GM19455 (cell line): ENCODE measurements around the gene RPS6KA5.
A peak's percentile ranks its signal among the peaks of the same experiment; 100 is the strongest.

ENCODE experiments used
- ATAC-seq: cut with Tn5 transposase; IDR thresholded peaks from one replicate; pipeline ENCODE4 v1.9.1; 2021; ENCODE audit not compliant: unreplicated experiment

The RPS6KA5 gene

GRCh38 chr14:91029456-91030217, 30.8 kb downstream of the RPS6KA5 start:
- ATAC-seq: no peak

DNA sequence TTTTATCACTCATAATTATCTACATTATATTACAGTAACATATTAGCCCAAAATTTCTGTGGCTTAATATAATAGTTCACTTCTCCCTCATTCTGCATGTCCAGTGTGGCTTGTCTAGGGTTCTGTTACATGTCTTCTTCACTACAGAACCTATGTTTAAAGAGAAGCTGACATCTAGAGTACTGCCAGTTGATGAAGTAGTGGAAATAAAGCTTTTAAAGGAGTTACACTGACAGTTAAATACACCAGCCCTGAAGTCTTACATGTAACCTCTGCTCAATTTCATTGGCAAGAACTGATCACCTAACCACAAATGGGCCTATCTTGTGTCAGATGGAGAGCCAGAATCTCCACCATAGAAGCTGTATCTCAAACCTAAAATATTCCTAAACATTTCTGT, 32.9 kb downstream of the RPS6KA5 start:
- no peak for ATAC-seq

DNA sequence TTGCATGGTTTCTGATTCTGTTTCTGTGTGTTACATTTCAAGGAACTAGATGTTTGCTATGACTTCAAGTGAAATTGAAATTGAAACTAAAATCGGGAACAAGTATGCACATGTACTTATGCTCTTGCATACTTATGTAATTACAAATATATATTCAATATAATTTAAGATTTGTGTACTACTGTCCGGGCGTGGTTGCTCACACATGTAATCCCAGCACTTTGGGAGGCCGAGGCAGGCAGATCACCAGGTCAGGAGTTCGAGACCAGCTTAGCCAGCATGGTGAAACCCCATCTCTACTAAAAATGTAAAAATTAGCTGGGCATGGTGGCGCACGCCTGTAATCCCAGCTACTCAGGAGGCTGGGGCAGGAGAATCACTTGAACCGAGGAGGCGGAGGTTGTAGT, 37.8 kb downstream of the RPS6KA5 start:
- peak; percentile 87 for ATAC-seq

DNA sequence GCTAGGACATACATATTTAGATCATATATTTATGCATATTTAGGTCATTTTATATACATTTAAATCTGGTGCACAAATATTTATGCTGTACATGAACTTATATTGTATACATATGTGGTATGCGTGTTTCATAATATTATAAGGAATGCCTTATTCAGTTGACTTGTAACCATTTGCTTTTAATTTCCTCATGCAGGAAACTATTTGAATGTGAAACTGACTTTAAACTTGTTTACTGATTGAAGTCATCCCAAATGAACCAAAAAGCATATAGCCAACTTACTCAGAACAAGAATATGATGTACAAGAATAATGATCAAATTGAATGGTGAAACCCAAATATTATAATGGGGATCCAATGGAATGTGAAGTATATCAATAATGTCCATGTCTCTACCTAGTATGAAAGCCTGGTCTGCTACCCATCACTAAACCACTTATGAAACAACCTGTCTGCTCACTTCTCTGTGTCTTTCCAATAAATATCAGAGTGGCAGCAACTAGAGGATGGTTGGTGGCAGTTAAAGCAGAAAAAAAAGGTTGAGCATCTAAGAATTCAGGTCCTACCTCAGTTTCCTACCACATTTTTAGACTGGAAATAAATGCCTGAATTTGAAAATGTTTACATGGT, 38.3 kb downstream of the RPS6KA5 start:
- ATAC-seq: peak; percentile 47

- ATAC-seq: no peak
These were observed 39.3 kb downstream of the RPS6KA5 start for GRCh38 chr14:91021115-91021514.

- ATAC-seq: no peak
These were observed 40.8 kb downstream of the RPS6KA5 start for GRCh38 chr14:91019673-91020072.

- ATAC-seq: no peak
These were observed 42.0 kb downstream of the RPS6KA5 start for GRCh38 chr14:91018481-91018880.

DNA sequence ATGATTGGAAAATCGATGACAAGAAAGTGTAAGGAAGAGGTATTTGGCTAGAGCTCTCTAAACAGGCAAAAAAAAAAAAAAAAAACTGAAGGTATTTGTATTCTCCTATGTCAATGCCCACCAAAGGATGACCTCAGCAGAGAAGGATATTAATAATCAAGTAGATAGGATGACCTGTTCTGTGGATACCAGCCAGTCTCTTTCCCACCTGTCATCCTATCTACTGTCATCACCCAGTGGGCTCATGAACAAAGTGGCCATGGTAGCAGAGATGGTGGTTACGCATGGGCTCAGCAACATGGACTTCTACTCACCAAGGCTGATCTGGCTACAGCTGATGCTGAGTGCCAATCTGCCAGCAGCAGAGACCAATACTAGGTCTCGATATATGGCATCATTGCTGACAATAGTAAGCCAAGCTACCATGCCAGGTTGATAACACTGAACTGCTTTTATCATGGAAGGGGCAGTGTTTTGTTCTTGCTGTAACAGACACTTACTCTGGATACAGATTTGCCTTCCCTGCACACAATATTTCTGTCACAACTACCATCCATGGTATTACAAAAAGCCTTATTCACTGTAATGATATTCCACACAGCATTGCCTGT, 43.5 kb downstream of the RPS6KA5 start:
- ATAC-seq: no peak

DNA sequence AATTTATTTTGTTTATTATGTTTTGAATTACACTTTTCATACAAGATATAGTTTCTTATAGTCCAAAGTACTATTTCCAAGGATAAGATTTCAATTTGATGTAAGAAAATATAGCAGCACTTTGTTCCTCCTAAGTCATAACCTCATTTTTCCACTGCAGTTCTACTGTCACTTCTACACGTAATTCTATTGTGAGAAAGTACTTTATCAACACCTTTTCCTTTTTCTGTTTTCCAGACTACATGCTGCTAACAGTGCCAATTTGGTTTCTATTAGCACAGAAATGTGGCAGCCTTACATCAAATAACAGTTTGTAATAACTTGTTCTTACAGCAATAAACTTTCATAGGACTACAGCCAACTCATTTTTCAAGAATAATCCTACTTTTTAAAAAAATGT, 45.0 kb downstream of the RPS6KA5 start:
- no peak for ATAC-seq

DNA sequence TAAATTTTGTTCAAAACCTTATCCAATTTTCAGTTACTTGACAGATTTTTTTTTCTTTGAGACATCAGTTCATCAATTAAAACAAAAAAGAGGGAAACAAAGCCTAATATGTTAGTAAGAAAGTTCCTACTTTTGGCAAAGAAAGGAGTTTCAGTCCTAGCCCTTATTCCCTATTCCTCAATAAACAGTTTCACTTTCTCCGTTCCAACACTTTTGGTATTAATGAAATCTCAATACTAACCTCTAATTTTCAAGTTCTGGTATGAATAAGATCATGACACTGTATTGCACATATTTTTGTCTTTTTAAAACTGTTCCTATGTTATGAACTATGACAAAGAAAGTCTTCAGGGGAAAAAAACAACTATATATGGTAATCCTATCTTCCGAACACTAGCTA, 48.4 kb downstream of the RPS6KA5 start:
- ATAC-seq: no peak

DNA sequence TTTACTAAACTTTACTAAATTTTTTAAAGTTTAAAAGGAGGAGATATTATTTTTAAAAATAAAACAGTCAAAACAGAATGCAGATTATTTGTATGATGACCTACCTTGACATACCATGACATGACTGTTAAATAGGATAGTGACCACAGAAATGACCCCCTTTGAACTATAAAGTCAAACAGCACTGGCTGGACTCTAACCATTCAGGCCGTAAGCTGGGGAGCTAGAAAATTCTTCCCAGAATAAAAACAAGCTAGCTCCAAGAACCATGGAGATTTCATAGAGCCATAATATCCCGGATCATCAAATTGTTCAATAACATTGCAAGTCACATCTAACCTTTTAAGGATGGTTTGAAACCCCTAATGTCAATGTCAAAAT, 50.3 kb downstream of the RPS6KA5 start:
- ATAC-seq: no peak

GRCh38 chr14:91009501-91010152, 50.8 kb downstream of the RPS6KA5 start:
- ATAC-seq: peak; percentile 81

DNA sequence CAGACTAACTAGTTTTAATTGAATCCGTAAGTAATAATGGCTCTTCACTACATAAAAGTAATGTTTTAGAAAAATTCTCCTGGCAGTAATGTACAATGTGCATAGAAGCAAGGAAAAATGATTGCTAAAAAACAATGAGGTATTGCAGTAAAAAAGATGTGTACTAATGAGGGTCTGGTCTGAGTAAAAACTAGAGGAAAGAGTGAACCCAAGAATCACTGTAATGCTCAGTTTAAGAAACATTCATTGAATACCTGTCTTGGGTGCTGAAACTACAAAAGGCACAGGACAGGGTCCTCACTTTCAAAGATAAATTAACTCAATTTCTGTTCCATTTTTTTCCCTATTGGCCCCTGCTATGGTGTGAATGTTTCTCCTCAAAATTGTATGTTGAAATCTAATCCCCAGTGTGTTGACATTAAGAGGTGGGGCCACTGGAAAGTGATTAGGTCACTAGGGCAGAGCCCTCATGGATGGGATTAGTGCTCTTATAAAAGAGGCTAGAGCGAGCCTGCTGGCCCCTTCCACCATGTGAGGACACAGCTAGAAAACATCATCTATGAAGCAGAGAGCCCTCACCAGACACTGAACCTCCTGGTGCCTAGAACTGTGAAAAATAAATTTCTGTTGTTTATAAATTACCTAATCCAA, 51.6 kb downstream of the RPS6KA5 start:
- peak; percentile 24 for ATAC-seq

DNA sequence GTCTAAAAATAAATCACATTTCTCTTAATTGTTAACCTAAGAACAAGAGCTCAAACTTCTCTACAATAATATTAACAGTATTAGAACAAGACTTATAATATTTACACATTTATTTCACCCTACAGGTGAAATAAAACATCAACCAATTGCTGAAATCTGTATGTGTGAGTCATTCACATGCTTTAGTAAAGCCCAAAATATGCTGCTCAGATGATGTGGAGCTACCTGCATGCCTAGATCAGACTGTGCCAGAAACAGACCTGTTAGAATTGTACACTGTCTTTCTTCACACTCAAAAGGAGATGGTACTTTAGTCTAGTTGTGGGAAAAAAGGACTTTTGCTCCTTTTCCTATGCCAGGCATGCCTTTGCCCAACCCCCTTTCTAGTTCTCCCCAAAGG, 54.7 kb downstream of the RPS6KA5 start:
- ATAC-seq: no peak

GRCh38 chr14:91004987-91005386, 55.5 kb downstream of the RPS6KA5 start:
- ATAC-seq: no peak

DNA sequence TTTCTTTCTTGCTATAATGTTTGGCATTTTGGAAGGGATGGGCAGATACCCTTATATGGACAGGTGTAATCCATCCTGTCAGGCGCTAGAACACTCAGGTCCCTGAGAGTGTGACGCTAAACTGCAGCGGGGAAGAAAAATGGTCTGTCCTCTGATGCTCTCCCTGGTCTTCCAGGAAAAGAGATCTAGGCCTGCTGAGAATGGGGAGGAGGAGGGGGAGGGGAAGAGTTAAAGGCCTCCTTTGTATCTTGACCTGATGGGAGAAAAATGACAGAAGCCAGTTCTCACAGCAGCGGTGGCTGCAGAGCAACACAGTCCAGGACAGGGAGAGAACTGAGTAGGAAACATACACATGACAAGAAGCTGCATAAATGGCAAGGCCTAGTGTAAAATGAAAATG, 61.1 kb downstream of the RPS6KA5 start:
- ATAC-seq: no peak

GRCh38 chr14:90996967-90997366, 63.5 kb downstream of the RPS6KA5 start:
- no peak for ATAC-seq

DNA sequence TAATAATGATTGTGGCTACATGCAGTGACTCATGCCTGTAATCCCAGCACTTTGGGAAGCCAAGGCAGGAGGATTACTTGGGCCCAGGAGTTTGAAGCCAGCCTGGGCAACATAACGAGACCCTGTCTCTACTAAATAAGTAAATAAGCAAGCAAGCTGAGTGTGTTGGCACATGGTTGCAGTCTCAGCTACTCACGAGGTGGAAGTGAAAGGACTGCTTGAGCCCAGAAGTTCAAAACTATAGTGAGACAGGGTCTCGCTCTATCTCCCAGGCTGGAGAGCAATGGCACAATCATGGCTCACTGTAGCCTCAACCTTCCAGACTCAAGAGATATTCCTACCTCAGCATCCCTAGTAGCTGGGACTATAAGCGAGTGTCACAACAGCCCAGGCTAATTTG, 64.7 kb downstream of the RPS6KA5 start:
- no peak for ATAC-seq

DNA sequence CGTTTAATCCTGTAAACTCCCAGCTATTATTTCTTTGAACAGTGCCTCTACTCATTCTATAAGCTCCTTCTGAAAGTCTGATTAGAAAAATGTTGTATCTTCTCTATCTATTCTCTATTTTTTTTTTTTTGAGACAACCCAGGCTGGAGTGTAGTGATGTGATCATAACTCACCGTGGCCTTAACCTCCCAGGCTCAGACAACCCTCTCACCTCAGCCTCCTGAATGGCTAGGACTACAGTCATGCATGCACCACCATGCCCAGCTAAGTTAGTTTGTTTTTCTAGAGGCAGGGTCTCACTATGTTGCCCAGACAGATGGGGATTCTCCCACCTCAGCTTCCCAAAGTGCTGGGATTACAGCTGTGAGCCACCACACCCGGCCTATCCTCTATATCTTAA, 66.6 kb downstream of the RPS6KA5 start:
- ATAC-seq: no peak

- ATAC-seq: no peak
These were observed 68.6 kb downstream of the RPS6KA5 start for GRCh38 chr14:90991690-90992443.

DNA sequence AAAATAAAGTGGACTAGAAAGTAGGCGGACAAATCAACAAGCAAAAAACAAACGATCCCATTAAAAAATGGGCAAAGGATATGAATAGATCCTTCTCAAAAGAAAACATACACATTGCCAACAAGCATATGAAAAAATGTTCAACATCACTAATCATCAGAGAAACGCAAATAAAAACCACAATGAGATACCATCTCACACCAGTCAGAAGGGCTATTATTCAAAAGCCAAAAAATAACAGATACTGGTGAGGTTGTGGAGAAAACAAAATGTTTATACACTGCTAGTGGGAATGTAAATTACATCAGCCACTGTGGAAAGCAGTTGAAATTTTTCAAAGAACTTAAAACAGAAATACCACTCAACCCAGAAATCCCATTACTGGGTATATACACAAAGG, 70.3 kb downstream of the RPS6KA5 start:
- no peak for ATAC-seq
